Esophagus squamous epithelium (tissue), 5 donors: ENCODE measurements around the gene UTS2. TPM values are rescaled to one million over a fixed set of nuclear protein-coding genes. Genes with fewer than 3 reads are reported as not detected.

Experiments
- DNase-seq: peaks from one replicate; lab custom pipeline; 2025; lab: John Stamatoyannopoulos, UW
- H3K27ac ChIP-seq, 4 donors: fragments of 200-600 bp; sonication (generic); one replicate each; pipeline ENCODE4 v1.5.1; 2016 to 2019; ENCODE audit warnings: mild to moderate bottlenecking in 1 of 4
- H3K27me3 ChIP-seq, 4 donors: fragments of 200-600 bp; sonication (generic); 1 replicate in 3 of 4; 2 replicates in 1 of 4; pipeline versions ENCODE4 v1.5.1 to v1.6.0; 2017 to 2021; ENCODE audit warnings: antibody characterized with exemption in 1 of 4
- H3K36me3 ChIP-seq, 3 donors: fragments of 200-600 bp; sonication (generic); one replicate each; pipeline ENCODE4 v1.5.1; 2016 to 2019
- H3K4me1 ChIP-seq, 3 donors: fragments of 200-600 bp; sonication (generic); one replicate each; pipeline ENCODE4 v1.5.1; 2017 to 2019
- H3K4me3 ChIP-seq, 4 donors: fragments of 200-600 bp; sonication (generic); 1 replicate in 3 of 4; 2 replicates in 1 of 4; pipeline ENCODE4 v1.5.1; 2016 to 2019; ENCODE audit warnings: mild to moderate bottlenecking in 2 of 4, moderate library complexity in 1 of 4
- H3K9me3 ChIP-seq, 3 donors: fragments of 200-600 bp; sonication (generic); one replicate each; pipeline ENCODE4 v1.5.1; 2016 to 2019
- POLR2A ChIP-seq, 4 donors: fragments of 450-650 bp; IDR thresholded peaks; one replicate each; pipeline ENCODE4 v1.6.1; 2017; ENCODE audit warnings: antibody characterized with exemption in 4 of 4, mild to moderate bottlenecking in 4 of 4, moderate library complexity in 3 of 4
- WGBS, 2 donors: methylation state at CpG; one replicate each; pipeline ENCODE4 v1.1.5; 2018; 5-methylcytosine and 5-hydroxymethylcytosine counted together
- intact Hi-C: fragments of 100-400 bp; cut with DNase I; formaldehyde crosslinking; loops from one replicate; pipeline ENCODE4 v1.15.0; 2022
- total RNA-seq, 4 donors: library from RNA; depleted of rRNA; stranded (reverse); fragments of >200 nt; gene quantifications; one replicate each; pipeline ENCODE4 v1.1.0, GENCODE V29; 2016
- TF ChIP-seq, protein P1 (sequence below), 6 experiments: fragments of 450-650 bp in 4 of 6; fragments of 200-600 bp in 2 of 6; sonication (generic) in 2 of 6; IDR thresholded peaks; one replicate each; pipeline ENCODE4 v1.5.1; 2016 to 2019; ENCODE audit warnings: antibody characterized with exemption in 6 of 6, mild to moderate bottlenecking in 4 of 6, moderate library complexity in 4 of 6
- donor health status: DM: yes; HTN: yes; CAD: no.

UTS2 gene
- total RNA-seq, 4 donors from 2014 or later: not detected

- Histone ChIP-seq H3K27me3 (peaks cover 0 to 37% (median 0%) of the 10 kb centered on the region in 4 donors), H3K4me3 (no peak overlapping the region), H3K27ac (no peak overlapping the region), H3K36me3 (no peaks in the 10 kb centered on the region), H3K4me1 (no peaks in the 10 kb centered on the region), H3K9me3 (no peaks in the 10 kb centered on the region)
- WGBS, 2 donors: 63 to 68% methylated on average over 4 to 7 of the region's 9 CpGs
- no peak for DNase-seq
- intact Hi-C loops: no loop called here
- TF ChIP-seq POLR2A (IDR thresholded peaks at IDR 0.05): no peak
- TF ChIP-seq, protein P1, sequence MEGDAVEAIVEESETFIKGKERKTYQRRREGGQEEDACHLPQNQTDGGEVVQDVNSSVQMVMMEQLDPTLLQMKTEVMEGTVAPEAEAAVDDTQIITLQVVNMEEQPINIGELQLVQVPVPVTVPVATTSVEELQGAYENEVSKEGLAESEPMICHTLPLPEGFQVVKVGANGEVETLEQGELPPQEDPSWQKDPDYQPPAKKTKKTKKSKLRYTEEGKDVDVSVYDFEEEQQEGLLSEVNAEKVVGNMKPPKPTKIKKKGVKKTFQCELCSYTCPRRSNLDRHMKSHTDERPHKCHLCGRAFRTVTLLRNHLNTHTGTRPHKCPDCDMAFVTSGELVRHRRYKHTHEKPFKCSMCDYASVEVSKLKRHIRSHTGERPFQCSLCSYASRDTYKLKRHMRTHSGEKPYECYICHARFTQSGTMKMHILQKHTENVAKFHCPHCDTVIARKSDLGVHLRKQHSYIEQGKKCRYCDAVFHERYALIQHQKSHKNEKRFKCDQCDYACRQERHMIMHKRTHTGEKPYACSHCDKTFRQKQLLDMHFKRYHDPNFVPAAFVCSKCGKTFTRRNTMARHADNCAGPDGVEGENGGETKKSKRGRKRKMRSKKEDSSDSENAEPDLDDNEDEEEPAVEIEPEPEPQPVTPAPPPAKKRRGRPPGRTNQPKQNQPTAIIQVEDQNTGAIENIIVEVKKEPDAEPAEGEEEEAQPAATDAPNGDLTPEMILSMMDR (IDR thresholded peaks at IDR 0.05): no peak
These were observed 38.9 kb upstream of the UTS2 start for GRCh38 chr1:7891804-7892203.

GRCh38 chr1:7890853-7891252 lies 38.0 kb upstream of the UTS2 start:
- intact Hi-C loops: no loop called here
- no peak for DNase-seq
- H3K27ac ChIP-seq: no peak overlapping the region
- TF ChIP-seq POLR2A (IDR thresholded peaks at IDR 0.05): no peak
- TF ChIP-seq, protein P1 (IDR thresholded peaks at IDR 0.05): no peak
- peaks cover 0 to 8% (median 6%) of the 10 kb centered on the region in 3 donors for H3K4me1 ChIP-seq
- H3K36me3 ChIP-seq: no peaks in the 10 kb centered on the region
- no peak overlapping the region for H3K4me3 ChIP-seq
- H3K9me3 ChIP-seq: no peaks in the 10 kb centered on the region
- WGBS, 2 donors: 88 to 89% methylated on average over 2 of the region's 2 CpGs
- H3K27me3 ChIP-seq: peaks cover 0 to 44% (median 0%) of the 10 kb centered on the region in 4 donors

- WGBS, 2 donors: 54 to 68% methylated on average over 9 of the region's 9 CpGs
These were observed 35.6 kb upstream of the UTS2 start for GRCh38 chr1:7888248-7889081.

GRCh38 chr1:7886405-7886745 lies 33.5 kb upstream of the UTS2 start:
- no peaks in the 10 kb centered on the region for H3K36me3 ChIP-seq
- TF ChIP-seq, protein P1 (IDR thresholded peaks at IDR 0.05): no peak
- no peak for TF ChIP-seq POLR2A (IDR thresholded peaks at IDR 0.05)
- H3K9me3 ChIP-seq: no peaks in the 10 kb centered on the region
- intact Hi-C loops: no loop called here
- H3K27me3 ChIP-seq: peaks cover 0 to 53% (median 0%) of the 10 kb centered on the region in 4 donors
- DNase-seq: no peak
- peak overlapping the region in 1 of 4 donors; percentile 7 for H3K4me3 ChIP-seq
- WGBS, 2 donors: 26 to 57% methylated on average over 7 of the region's 7 CpGs
- H3K4me1 ChIP-seq: peaks cover 0 to 10% (median 6%) of the 10 kb centered on the region in 3 donors
- no peak overlapping the region for H3K27ac ChIP-seq

More at GRCh38 chr1:7888248-7889081, 35.6 kb upstream of the UTS2 start:
- Histone ChIP-seq H3K27me3 (peaks cover 0 to 53% (median 0%) of the 10 kb centered on the region in 4 donors), H3K9me3 (no peaks in the 10 kb centered on the region), H3K4me3 (no peak overlapping the region), H3K27ac (no peak overlapping the region), H3K36me3 (no peaks in the 10 kb centered on the region), H3K4me1 (peaks cover 0 to 10% (median 6%) of the 10 kb centered on the region in 3 donors)
- intact Hi-C loops: no loop called here
- TF ChIP-seq, protein P1 (IDR thresholded peaks at IDR 0.05): no peak
- TF ChIP-seq POLR2A (IDR thresholded peaks at IDR 0.05): no peak
- DNase-seq: no peak
